SK-N-SH (cell line): ENCODE measurements around the gene FOCAD. TPM values are rescaled to one million over a fixed set of nuclear protein-coding genes. Genes with fewer than 3 reads are reported as not detected.

Experiments
- CTCF ChIA-PET: fragments of 300-600, 350-600 bp; formaldehyde crosslinking; extraction: SDS; loops from one replicate; lab custom pipeline; 2021; lab: Yijun Ruan, JAX
- POLR2A ChIA-PET: fragments of 350-600 bp; sonication (Branson Sonifier 250); formaldehyde crosslinking; extraction: SDS; loops from one replicate; lab custom pipeline; 2020; ENCODE audit warnings: antibody characterized with exemption, inconsistent platforms; lab: Yijun Ruan, JAX
- DNase-seq: peaks from one replicate; pipeline ENCODE4 v3.0.0; 2012
- H2AFZ ChIP-seq: fragments of 200-600 bp; sonication (generic); 2 replicates; pipeline ENCODE4 v1.8.1; 2016; ENCODE audit warnings: antibody characterized with exemption, mild to moderate bottlenecking, low read depth
- H3F3A ChIP-seq: fragments of 200-600 bp; sonication (generic); replicated peaks from 2 replicates; pipeline ENCODE3; 2016; ENCODE audit warnings: antibody characterized with exemption, mild to moderate bottlenecking; ENCODE audit not compliant: insufficient read depth
- H3K27ac ChIP-seq, 2 experiments: fragments of 200-500 bp in 1 of 2; fragments of 200-600 bp in 1 of 2; sonication (Bioruptor generic) in 1 of 2; sonication (generic), shearing (Covaris generic) in 1 of 2; 2 replicates each; pipeline versions ENCODE4 v1.5.1 to v1.6.1; 2014 to 2016; ENCODE audit warnings: low read depth in 2 of 2, inconsistent platforms in 1 of 2, low read length in 1 of 2, mild to moderate bottlenecking in 1 of 2, mixed read lengths in 1 of 2
- H3K27me3 ChIP-seq: fragments of 200-600 bp; sonication (generic), shearing (Covaris generic); 2 replicates; pipeline ENCODE4 v1.6.1; 2016; ENCODE audit warnings: mixed run types; ENCODE audit not compliant: insufficient read depth
- H3K36me3 ChIP-seq, 2 experiments: fragments of 200-500 bp in 1 of 2; fragments of 200-600 bp in 1 of 2; sonication (Bioruptor generic) in 1 of 2; sonication (generic) in 1 of 2; replicated peaks in 1 of 2; 2 replicates each; pipeline versions ENCODE3 to v1.5.1; 2014 to 2016; ENCODE audit warnings: low read length in 1 of 2, mild to moderate bottlenecking in 1 of 2; ENCODE audit not compliant: insufficient read depth in 2 of 2, control insufficient read depth in 1 of 2
- H3K4me1 ChIP-seq, 2 experiments: fragments of 200-500 bp in 1 of 2; fragments of 200-600 bp in 1 of 2; sonication (Bioruptor generic) in 1 of 2; sonication (generic), shearing (Covaris generic) in 1 of 2; 2 replicates each; pipeline versions ENCODE4 v1.5.1 to v1.6.1; 2014 to 2016; ENCODE audit warnings: low read depth in 1 of 2, low read length in 1 of 2, mixed run types in 1 of 2; ENCODE audit not compliant: insufficient read depth in 2 of 2, control insufficient read depth in 1 of 2
- H3K4me2 ChIP-seq: fragments of 200-600 bp; sonication (generic), shearing (Covaris generic); 2 replicates; pipeline ENCODE4 v1.6.1; 2017; ENCODE audit warnings: mixed run types
- H3K4me3 ChIP-seq, 2 experiments: fragments of 200-500 bp in 1 of 2; fragments of 200-600 bp in 1 of 2; sonication (Bioruptor generic) in 1 of 2; sonication (generic), shearing (Covaris generic) in 1 of 2; 2 replicates each; pipeline versions ENCODE4 v1.5.1 to v1.8.1; 2014 to 2016; ENCODE audit warnings: low read depth in 2 of 2, inconsistent platforms in 1 of 2, low read length in 1 of 2, mild to moderate bottlenecking in 1 of 2, mixed read lengths in 1 of 2, moderate library complexity in 1 of 2
- H3K79me2 ChIP-seq: fragments of 200-600 bp; sonication (generic); 2 replicates; pipeline ENCODE4 v1.8.1; 2017; ENCODE audit warnings: mild to moderate bottlenecking; ENCODE audit not compliant: insufficient read depth
- H3K9ac ChIP-seq: fragments of 200-600 bp; sonication (generic); 2 replicates; pipeline ENCODE4 v1.6.1; 2017; ENCODE audit warnings: mixed run types
- H3K9me2 ChIP-seq: fragments of 200-600 bp; sonication (generic); 2 replicates; pipeline ENCODE4 v1.6.1; 2017; ENCODE audit warnings: mixed run types
- H3K9me3 ChIP-seq: fragments of 200-600 bp; sonication (generic); 2 replicates; pipeline ENCODE4 v1.6.1; 2017; ENCODE audit warnings: mixed run types, mild to moderate bottlenecking, moderate library complexity
- H4K20me1 ChIP-seq: fragments of 200-600 bp; sonication (generic); 2 replicates; pipeline ENCODE4 v1.6.1; 2017; ENCODE audit warnings: mild to moderate bottlenecking, mixed run types; ENCODE audit not compliant: insufficient read depth
- CHD2 ChIP-seq: fragments of 150-350 bp; IDR thresholded peaks from 2 replicates; pipeline ENCODE4 v1.6.1; 2018; ENCODE audit warnings: low read length; ENCODE audit not compliant: partially characterized antibody
- ELF1 ChIP-seq: IDR thresholded peaks from 2 replicates; pipeline ENCODE4 v1.4.0; 2012
- GATA2 ChIP-seq: sonication (generic); formaldehyde crosslinking; IDR thresholded peaks from 2 replicates; pipeline ENCODE4 v1.5.0; 2020; ENCODE audit warnings: mild to moderate bottlenecking, missing genetic modification reagents
- JUND ChIP-seq: IDR thresholded peaks from 2 replicates; pipeline ENCODE4 v1.4.0; 2012
- MEF2A ChIP-seq: IDR thresholded peaks from 2 replicates; pipeline ENCODE4 v1.4.0; 2012; ENCODE audit warnings: low read depth, borderline replicate concordance
- NFIC ChIP-seq: IDR thresholded peaks from 2 replicates; pipeline ENCODE4 v1.4.0; 2012; ENCODE audit warnings: borderline replicate concordance
- RAD21 ChIP-seq: IDR thresholded peaks from 2 replicates; pipeline ENCODE4 v1.6.1; 2012; ENCODE audit warnings: mild to moderate bottlenecking, low read length
- REST ChIP-seq: IDR thresholded peaks from 2 replicates; pipeline ENCODE4 v1.6.1; 2012; ENCODE audit warnings: mild to moderate bottlenecking, low read depth, low read length, moderate library complexity
- RXRA ChIP-seq: IDR thresholded peaks from 2 replicates; pipeline ENCODE4 v1.4.0; 2012; ENCODE audit warnings: low read depth, mild to moderate bottlenecking, borderline replicate concordance
- SIN3A ChIP-seq: IDR thresholded peaks from 2 replicates; pipeline ENCODE4 v1.6.1; 2012; ENCODE audit warnings: low read depth, mild to moderate bottlenecking, low read length, moderate library complexity, borderline replicate concordance
- SMC3 ChIP-seq: IDR thresholded peaks from 2 replicates; pipeline ENCODE4 v1.6.1; 2012; ENCODE audit warnings: low read depth, low read length, improper control_type of control experiment
- TAF1 ChIP-seq: IDR thresholded peaks from 2 replicates; pipeline ENCODE4 v1.6.1; 2012; ENCODE audit warnings: low read depth, mild to moderate bottlenecking, low read length, moderate library complexity, borderline replicate concordance
- TCF12 ChIP-seq: IDR thresholded peaks from 2 replicates; pipeline ENCODE4 v1.4.0; 2012
- USF1 ChIP-seq: IDR thresholded peaks from 2 replicates; pipeline ENCODE4 v1.4.0; 2012; ENCODE audit warnings: low read depth, borderline replicate concordance
- USF2 ChIP-seq: fragments of 150-350 bp; IDR thresholded peaks from 2 replicates; pipeline ENCODE4 v1.6.1; 2017; ENCODE audit warnings: antibody characterized with exemption, low read length, low read depth, borderline replicate concordance
- YY1 ChIP-seq: IDR thresholded peaks from 2 replicates; pipeline ENCODE4 v1.4.0; 2012; ENCODE audit warnings: low read depth, mild to moderate bottlenecking
- ZBTB33 ChIP-seq: IDR thresholded peaks from 2 replicates; pipeline ENCODE4 v1.4.0; 2012; ENCODE audit warnings: low read depth, borderline replicate concordance
- WGBS: methylation state at CpG from one replicate; pipeline ENCODE4 v1.1.6; 2017; ENCODE audit warnings: low lambda C conversion rate; 5-methylcytosine and 5-hydroxymethylcytosine counted together
- polyA plus RNA-seq, 3 experiments: library from polyadenylated mRNA; depleted of rRNA; stranded (reverse); fragments of >200 nt; gene quantifications; 2 replicates each; pipeline ENCODE4 v1.2.3, GENCODE V29; 2012

The FOCAD gene
- polyA plus RNA-seq, 1 of the 3 experiments (the other 2 are of a cell fraction): 15.8 TPM

- H3K9me2 ChIP-seq: no peaks in the 10 kb centered on the region
- H2AFZ ChIP-seq: no peak overlapping the region
- H3K4me2 ChIP-seq: no peak overlapping the region
- H3K4me3 ChIP-seq: no peak overlapping the region
- H3K9me3 ChIP-seq: no peaks in the 10 kb centered on the region
- H3F3A ChIP-seq: no peaks in the 10 kb centered on the region
- CTCF ChIA-PET: no interaction called here
- no peaks in the 10 kb centered on the region for H4K20me1 ChIP-seq
- no peak for DNase-seq
- no peak overlapping the region for H3K9ac ChIP-seq
- 95% methylated on average over 1 of the region's 1 CpG for WGBS
- H3K36me3 ChIP-seq: peaks cover 15 to 29% of the 10 kb centered on the region in 2 experiments
- POLR2A ChIA-PET: no interaction called here
- no peaks in the 10 kb centered on the region for H3K79me2 ChIP-seq
- no peak overlapping the region for H3K27ac ChIP-seq
- no peaks in the 10 kb centered on the region for H3K4me1 ChIP-seq
- TF ChIP-seq MEF2A (no peak), USF2 (no peak), USF1 (no peak), TCF12 (no peak), GATA2 (CRISPR knock-in tag) (no peak), RXRA (no peak), NFIC (no peak), YY1 (no peak), SIN3A (no peak), REST (no peak), TAF1 (no peak), RAD21 (no peak), CHD2 (no peak), ELF1 (no peak), JUND (no peak), ZBTB33 (no peak), SMC3 (no peak)
- no peaks in the 10 kb centered on the region for H3K27me3 ChIP-seq
These were observed 86.9 kb downstream of the FOCAD start for GRCh38 chr9:20770947-20771346.
